ENCODE results near the gene UGT1A10.

GRCh38 chr2:233698740-233699139 lies 62.5 kb downstream of the UGT1A10 start:
- TF ChIP-seq CTCF (conservative IDR thresholded peaks at IDR 0.05 in 1 of 2, IDR thresholded peaks at IDR 0.05 in 1 of 2; ENCODE audit: extremely low read depth in 1 of 2, insufficient read depth in 1 of 2, low read depth in 1 of 2, low read length in 2 of 2): no peak
- no peak for TF ChIP-seq EZH2 (IDR thresholded peaks at IDR 0.05; ENCODE audit: borderline replicate concordance, low read length)

Data from mammary epithelial cell (primary cell).